ENCODE data around the gene GLRX3.

- no peak for TF ChIP-seq CTCF (tag by site-specific recombination; IDR thresholded peaks at IDR 0.05)
- no peak for TF ChIP-seq SP2 (tag by site-specific recombination; IDR thresholded peaks at IDR 0.05)
- TF ChIP-seq ZNF624 (tag by site-specific recombination; IDR thresholded peaks at IDR 0.05) = no peak
- TF ChIP-seq, protein P1, sequence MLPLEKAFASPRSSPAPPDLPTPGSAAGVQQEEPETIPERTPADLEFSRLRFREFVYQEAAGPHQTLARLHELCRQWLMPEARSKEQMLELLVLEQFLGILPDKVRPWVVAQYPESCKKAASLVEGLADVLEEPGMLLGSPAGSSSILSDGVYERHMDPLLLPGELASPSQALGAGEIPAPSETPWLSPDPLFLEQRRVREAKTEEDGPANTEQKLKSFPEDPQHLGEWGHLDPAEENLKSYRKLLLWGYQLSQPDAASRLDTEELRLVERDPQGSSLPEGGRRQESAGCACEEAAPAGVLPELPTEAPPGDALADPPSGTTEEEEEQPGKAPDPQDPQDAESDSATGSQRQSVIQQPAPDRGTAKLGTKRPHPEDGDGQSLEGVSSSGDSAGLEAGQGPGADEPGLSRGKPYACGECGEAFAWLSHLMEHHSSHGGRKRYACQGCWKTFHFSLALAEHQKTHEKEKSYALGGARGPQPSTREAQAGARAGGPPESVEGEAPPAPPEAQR (tag by site-specific recombination; IDR thresholded peaks at IDR 0.05) = no peak
- no peak for TF ChIP-seq ATF2 (tag by site-specific recombination; IDR thresholded peaks at IDR 0.05; ENCODE audit: low read depth)
- no peak for TF ChIP-seq INSM2 (tag by site-specific recombination; IDR thresholded peaks at IDR 0.05)
- TF ChIP-seq MYNN (tag by site-specific recombination; IDR thresholded peaks at IDR 0.05; ENCODE audit: borderline replicate concordance) = no peak
- TF ChIP-seq, protein P2, sequence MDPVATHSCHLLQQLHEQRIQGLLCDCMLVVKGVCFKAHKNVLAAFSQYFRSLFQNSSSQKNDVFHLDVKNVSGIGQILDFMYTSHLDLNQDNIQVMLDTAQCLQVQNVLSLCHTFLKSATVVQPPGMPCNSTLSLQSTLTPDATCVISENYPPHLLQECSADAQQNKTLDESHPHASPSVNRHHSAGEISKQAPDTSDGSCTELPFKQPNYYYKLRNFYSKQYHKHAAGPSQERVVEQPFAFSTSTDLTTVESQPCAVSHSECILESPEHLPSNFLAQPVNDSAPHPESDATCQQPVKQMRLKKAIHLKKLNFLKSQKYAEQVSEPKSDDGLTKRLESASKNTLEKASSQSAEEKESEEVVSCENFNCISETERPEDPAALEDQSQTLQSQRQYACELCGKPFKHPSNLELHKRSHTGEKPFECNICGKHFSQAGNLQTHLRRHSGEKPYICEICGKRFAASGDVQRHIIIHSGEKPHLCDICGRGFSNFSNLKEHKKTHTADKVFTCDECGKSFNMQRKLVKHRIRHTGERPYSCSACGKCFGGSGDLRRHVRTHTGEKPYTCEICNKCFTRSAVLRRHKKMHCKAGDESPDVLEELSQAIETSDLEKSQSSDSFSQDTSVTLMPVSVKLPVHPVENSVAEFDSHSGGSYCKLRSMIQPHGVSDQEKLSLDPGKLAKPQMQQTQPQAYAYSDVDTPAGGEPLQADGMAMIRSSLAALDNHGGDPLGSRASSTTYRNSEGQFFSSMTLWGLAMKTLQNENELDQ (tag by site-specific recombination; IDR thresholded peaks at IDR 0.05; ENCODE audit: low read depth) = no peak
- TF ChIP-seq ZNF18 (tag by site-specific recombination; IDR thresholded peaks at IDR 0.05) = no peak
- TF ChIP-seq ZNF768 (tag by site-specific recombination; IDR thresholded peaks at IDR 0.05) = no peak
- no peak for TF ChIP-seq ZNF114 (tag by site-specific recombination; IDR thresholded peaks at IDR 0.05)
- TF ChIP-seq WT1 (tag by site-specific recombination; IDR thresholded peaks at IDR 0.05) = no peak
- TF ChIP-seq SALL2 (tag by site-specific recombination; IDR thresholded peaks at IDR 0.05; ENCODE audit: borderline replicate concordance) = no peak
Measured at GRCh38 chr10:130111852-130112180, 24.4 kb upstream of the GLRX3 start.
